Cardiac fibroblast (primary cell): ENCODE results near the gene GPR176.

Experiments used
- DNase-seq, 2 donors: peaks; one replicate each; pipeline versions ENCODE4 v3.0.0 to v3.0.0-alpha.2; 2010; ENCODE audit warnings: low read depth in 2 of 2
- H3K4me3 ChIP-seq, 2 donors: replicated peaks in 1 of 2; 1 replicate in 1 of 2; 2 replicates in 1 of 2; pipeline ENCODE4 v1.5.1; 2011; ENCODE audit warnings: low read depth in 2 of 2, low read length in 2 of 2, mild to moderate bottlenecking in 2 of 2, moderate library complexity in 1 of 2
- CTCF ChIP-seq: IDR thresholded peaks from one replicate; pipeline ENCODE4 v1.5.1; 2011; ENCODE audit warnings: low read depth, mild to moderate bottlenecking, low read length, inconsistent platforms

The GPR176 gene

GRCh38 chr15:39774688-39775267, 145.3 kb downstream of the GPR176 start:
- no peak for TF ChIP-seq CTCF
- DNase-seq, result no peak
- no peak overlapping the region for H3K4me3 ChIP-seq

- DNase-seq, result peak; percentile 59 to 82
- H3K4me3 ChIP-seq, result peak overlapping the region in 1 of 2 donors; percentile 7
- TF ChIP-seq CTCF, result no peak
Observed at GRCh38 chr15:39770748-39771689, 149.0 kb downstream of the GPR176 start.

GRCh38 chr15:39767921-39768320, 152.1 kb downstream of the GPR176 start:
- no peak overlapping the region for H3K4me3 ChIP-seq
- no peak for DNase-seq
- TF ChIP-seq CTCF, result no peak

- TF ChIP-seq CTCF, result no peak
- no peak for DNase-seq
- no peak overlapping the region for H3K4me3 ChIP-seq
Observed at GRCh38 chr15:39761006-39761405, 159.1 kb downstream of the GPR176 start.

- TF ChIP-seq CTCF, result peak; percentile 72
- DNase-seq, result peak; percentile 85
- H3K4me3 ChIP-seq, result no peak overlapping the region
Observed at GRCh38 chr15:39756806-39757522, 163.1 kb downstream of the GPR176 start.

GRCh38 chr15:39752991-39753390, 167.1 kb downstream of the GPR176 start:
- DNase-seq, result no peak
- TF ChIP-seq CTCF, result no peak
- no peak overlapping the region for H3K4me3 ChIP-seq
